Measurements from ENCODE around the gene UST. TPM values are rescaled to one million over a fixed set of nuclear protein-coding genes. Genes with fewer than 3 reads are reported as not detected.

UST gene
- total RNA-seq, 1 donor from 2014 or later: 23.2 TPM

DNA sequence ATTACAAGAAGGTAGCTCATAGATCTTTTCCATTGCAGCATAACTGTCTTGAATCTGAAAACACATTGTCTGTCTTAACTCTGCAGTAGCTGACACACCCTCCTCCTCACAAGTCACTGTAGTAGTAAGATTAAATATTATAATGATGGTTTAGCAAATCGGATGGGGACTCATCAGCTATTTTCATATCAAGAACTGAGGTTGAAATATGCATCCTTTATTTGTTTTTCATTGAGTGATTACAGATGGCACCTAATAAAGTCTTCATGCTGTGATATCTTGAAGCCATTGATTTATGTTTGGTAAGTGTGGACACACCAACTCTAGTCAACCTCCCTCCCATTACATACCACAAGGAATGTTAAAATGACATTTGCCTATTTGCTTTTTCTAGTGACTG is 303.3 kb downstream of the UST start:
- no peak overlapping the region for H3K4me3 Mint-ChIP-seq (ENCODE audit: unreplicated experiment)
- H3K27ac Mint-ChIP-seq (ENCODE audit: unreplicated experiment): no peak overlapping the region
- H3K36me3 Mint-ChIP-seq (ENCODE audit: low read depth, unreplicated experiment): no peaks in the 10 kb centered on the region
- DNase-seq (ENCODE audit: low spot score): no peak
- H3K27me3 Mint-ChIP-seq (ENCODE audit: unreplicated experiment): peaks cover 5% of the 10 kb centered on the region
- no peaks in the 10 kb centered on the region for H3K9me3 Mint-ChIP-seq (ENCODE audit: unreplicated experiment)
- TF ChIP-seq, protein P1, sequence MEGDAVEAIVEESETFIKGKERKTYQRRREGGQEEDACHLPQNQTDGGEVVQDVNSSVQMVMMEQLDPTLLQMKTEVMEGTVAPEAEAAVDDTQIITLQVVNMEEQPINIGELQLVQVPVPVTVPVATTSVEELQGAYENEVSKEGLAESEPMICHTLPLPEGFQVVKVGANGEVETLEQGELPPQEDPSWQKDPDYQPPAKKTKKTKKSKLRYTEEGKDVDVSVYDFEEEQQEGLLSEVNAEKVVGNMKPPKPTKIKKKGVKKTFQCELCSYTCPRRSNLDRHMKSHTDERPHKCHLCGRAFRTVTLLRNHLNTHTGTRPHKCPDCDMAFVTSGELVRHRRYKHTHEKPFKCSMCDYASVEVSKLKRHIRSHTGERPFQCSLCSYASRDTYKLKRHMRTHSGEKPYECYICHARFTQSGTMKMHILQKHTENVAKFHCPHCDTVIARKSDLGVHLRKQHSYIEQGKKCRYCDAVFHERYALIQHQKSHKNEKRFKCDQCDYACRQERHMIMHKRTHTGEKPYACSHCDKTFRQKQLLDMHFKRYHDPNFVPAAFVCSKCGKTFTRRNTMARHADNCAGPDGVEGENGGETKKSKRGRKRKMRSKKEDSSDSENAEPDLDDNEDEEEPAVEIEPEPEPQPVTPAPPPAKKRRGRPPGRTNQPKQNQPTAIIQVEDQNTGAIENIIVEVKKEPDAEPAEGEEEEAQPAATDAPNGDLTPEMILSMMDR (IDR thresholded peaks at IDR 0.05; ENCODE audit: unreplicated experiment): no peak
- H3K4me1 Mint-ChIP-seq (ENCODE audit: unreplicated experiment): peaks cover 12% of the 10 kb centered on the region

DNA sequence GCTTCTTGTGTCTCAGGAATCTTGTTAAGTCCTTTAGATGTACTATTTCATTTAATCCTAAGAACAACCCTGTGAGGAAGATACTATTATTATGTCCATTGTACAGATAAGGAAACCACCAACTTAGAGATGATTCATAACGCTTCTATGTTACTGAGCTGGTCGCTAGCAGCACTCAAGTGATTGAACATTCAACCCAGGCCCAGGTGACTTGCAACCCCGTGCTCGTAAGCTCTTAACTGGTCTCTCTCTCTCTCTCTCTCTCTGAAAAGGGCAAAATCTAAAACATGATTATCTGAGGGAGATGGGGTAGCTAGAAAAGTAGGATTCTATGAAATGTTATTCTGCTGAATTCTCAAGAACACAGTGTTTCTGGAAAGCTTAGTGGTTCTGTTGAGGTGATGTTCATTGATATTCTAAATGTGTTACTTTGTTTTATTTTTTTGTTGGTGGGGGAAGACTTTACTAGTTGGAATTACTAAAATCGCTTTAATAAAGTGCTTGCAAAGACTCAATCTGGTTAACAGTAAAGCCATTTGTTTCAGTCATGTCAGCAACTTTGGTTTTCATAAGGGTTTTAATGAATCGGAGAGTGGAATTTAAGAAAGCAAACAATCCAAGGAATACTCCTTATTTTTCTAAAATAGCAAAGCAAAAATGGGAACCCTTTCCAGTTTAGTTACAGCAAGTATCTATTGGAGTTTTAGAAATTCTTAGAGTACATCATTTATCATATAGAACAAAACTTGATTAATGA is 305.7 kb downstream of the UST start:
- Mint-ChIP-seq H3K27ac (ENCODE audit: unreplicated experiment) (no peak overlapping the region), H3K36me3 (ENCODE audit: low read depth, unreplicated experiment) (no peaks in the 10 kb centered on the region), H3K9me3 (ENCODE audit: unreplicated experiment) (no peaks in the 10 kb centered on the region), H3K27me3 (ENCODE audit: unreplicated experiment) (peaks cover 3% of the 10 kb centered on the region), H3K4me3 (ENCODE audit: unreplicated experiment) (no peak overlapping the region), H3K4me1 (ENCODE audit: unreplicated experiment) (peaks cover 9% of the 10 kb centered on the region)
- TF ChIP-seq, protein P1 (IDR thresholded peaks at IDR 0.05; ENCODE audit: unreplicated experiment): no peak
- no peak for DNase-seq (ENCODE audit: low spot score)

DNA sequence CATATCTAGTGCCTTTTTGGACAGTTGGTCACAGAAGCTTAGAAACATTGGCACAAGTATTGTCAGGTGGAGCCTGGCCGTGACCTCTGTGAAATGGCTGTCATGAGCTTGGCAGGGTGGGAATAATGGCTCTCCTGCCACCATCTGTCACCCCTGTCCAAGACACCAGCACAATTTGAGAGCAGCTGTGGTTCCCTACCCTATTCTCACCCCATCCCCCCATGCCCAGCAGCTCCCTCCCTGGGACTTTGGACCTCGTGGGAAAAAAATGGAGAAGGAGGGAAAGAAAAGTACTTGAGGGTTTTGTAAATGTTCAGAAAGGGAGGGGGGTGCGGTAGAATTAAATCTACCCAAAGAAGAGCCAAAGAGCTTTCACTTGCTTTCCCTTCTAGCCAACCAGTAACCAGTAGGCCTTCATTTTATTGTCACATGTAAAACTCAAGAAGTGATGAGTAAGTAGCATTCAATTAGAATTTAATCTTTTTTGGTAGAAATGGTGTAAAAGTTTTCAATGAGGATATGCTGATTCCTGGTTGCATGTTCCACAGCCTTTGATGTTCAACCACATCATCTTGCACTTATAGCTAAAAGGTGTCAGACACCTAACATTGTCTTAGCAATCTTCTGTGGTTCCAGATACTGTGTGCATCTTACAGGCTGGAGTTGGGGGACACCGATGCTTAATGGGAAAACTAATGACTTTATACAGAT is 307.2 kb downstream of the UST start:
- no peak overlapping the region for H3K27ac Mint-ChIP-seq (ENCODE audit: unreplicated experiment)
- H3K9me3 Mint-ChIP-seq (ENCODE audit: unreplicated experiment): no peaks in the 10 kb centered on the region
- TF ChIP-seq, protein P1 (IDR thresholded peaks at IDR 0.05; ENCODE audit: unreplicated experiment): no peak
- peaks cover 9% of the 10 kb centered on the region for H3K4me1 Mint-ChIP-seq (ENCODE audit: unreplicated experiment)
- no peak for DNase-seq (ENCODE audit: low spot score)
- no peaks in the 10 kb centered on the region for H3K36me3 Mint-ChIP-seq (ENCODE audit: low read depth, unreplicated experiment)
- peaks cover 3% of the 10 kb centered on the region for H3K27me3 Mint-ChIP-seq (ENCODE audit: unreplicated experiment)
- H3K4me3 Mint-ChIP-seq (ENCODE audit: unreplicated experiment): no peak overlapping the region

DNA sequence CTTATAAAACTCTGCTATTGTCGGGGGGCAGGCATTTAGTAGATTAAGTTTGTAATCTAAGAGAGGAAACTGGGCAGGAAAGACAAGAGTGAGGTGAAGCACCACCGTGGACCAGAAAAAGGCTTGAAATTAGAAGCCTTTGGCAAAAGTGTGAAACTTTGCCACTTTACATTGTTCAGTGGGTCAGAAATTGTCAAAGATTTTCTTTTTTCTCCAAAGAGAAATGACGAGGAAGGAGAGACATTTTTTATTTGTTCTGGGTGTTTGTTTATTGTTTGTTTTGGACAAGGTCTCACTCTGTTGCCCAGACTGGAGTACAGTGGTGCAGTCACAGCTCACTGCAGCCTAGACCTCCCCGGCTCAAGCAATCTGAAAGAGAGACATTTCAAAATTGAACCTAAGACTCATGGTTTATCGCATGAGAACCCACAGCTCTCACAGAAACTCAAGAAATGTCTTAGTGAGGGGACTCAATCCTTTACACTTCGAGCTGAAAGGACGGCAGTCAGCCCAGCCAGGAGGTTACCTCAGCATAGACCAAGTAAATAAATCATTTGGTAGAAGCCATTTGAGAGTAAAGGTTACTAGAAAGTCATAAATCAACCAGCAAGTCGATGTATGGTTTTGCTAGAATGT is 307.8 kb downstream of the UST start:
- H3K4me1 Mint-ChIP-seq (ENCODE audit: unreplicated experiment): peaks cover 9% of the 10 kb centered on the region
- no peak for DNase-seq (ENCODE audit: low spot score)
- no peaks in the 10 kb centered on the region for H3K9me3 Mint-ChIP-seq (ENCODE audit: unreplicated experiment)
- TF ChIP-seq, protein P1 (IDR thresholded peaks at IDR 0.05; ENCODE audit: unreplicated experiment): no peak
- peak overlapping the region; percentile 43 for H3K27ac Mint-ChIP-seq (ENCODE audit: unreplicated experiment)
- H3K27me3 Mint-ChIP-seq (ENCODE audit: unreplicated experiment): peaks cover 3% of the 10 kb centered on the region
- H3K36me3 Mint-ChIP-seq (ENCODE audit: low read depth, unreplicated experiment): no peaks in the 10 kb centered on the region
- no peak overlapping the region for H3K4me3 Mint-ChIP-seq (ENCODE audit: unreplicated experiment)
